ENCODE results near the gene DNAJC4. TPM values are rescaled to one million over a fixed set of nuclear protein-coding genes. Genes with fewer than 3 reads are reported as not detected.

DNAJC4 gene
- total RNA-seq, 1 experiment from 2014 or later = 26.0 TPM

DNA sequence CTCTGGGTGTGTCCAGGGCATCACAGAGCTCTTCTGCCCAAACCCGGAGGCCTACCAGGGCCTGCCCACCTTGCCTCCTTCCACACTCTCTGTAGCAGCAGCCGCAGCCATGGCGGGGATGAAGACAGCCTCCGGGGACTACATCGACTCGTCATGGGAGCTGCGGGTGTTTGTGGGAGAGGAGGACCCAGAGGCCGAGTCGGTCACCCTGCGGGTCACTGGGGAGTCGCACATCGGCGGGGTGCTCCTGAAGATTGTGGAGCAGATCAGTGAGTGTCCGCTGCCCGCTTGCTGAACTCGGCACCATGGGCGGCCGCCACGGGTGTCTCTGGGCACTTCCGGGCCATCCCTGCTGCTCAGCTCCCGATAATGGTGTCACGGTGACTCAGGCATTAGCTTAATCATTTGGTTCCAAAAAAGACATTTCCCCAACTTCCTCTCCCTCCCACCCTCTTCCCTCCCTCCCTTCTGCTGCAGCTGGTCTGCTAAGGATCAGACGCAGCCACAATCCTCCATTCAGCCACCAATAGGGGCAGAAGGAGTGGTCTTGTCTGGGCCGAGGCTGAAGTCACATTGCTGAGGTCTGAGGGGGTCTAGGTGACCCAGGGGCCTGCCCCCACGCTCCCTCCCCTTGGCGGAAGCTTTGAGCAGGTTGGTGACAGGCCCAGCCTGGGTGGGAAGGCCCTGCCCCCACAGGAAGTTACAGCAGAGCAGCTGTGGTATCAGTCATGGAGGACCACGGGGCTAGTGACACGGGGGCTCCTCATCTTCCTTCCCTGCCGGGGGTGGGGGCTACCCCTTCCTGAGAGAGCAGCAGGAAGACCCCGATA is 22.9 kb upstream of the DNAJC4 start:
- Mint-ChIP-seq H3K27me3 (ENCODE audit: low read depth) (no peaks in the 10 kb centered on the region), H3K9me3 (no peaks in the 10 kb centered on the region), H3K4me1 (peaks cover 6% of the 10 kb centered on the region), H3K4me3 (no peak overlapping the region), H3K36me3 (peaks cover 25% of the 10 kb centered on the region), H3K27ac (no peak overlapping the region)
- ChIA-PET POLR2A (interaction anchor here (1.5 kb wide), 1 partner anchor 12 kb away, joined by 4 read pairs; no protein-coding TSS in a partner anchor), CTCF (interaction anchor here (0.6 to 5.4 kb wide), 10 partner anchors 9 to 556 kb away, joined by 3 to 76 read pairs (median 5); partner anchors contain the start of genes FLRT1, NUDT22, PLCB3 and STIP1)
- TF ChIP-seq ZSCAN18 (CRISPR knock-in tag; IDR thresholded peaks at IDR 0.05) = no peak
- no peak for TF ChIP-seq RORB (CRISPR knock-in tag; IDR thresholded peaks at IDR 0.05)
- TF ChIP-seq, protein P1, sequence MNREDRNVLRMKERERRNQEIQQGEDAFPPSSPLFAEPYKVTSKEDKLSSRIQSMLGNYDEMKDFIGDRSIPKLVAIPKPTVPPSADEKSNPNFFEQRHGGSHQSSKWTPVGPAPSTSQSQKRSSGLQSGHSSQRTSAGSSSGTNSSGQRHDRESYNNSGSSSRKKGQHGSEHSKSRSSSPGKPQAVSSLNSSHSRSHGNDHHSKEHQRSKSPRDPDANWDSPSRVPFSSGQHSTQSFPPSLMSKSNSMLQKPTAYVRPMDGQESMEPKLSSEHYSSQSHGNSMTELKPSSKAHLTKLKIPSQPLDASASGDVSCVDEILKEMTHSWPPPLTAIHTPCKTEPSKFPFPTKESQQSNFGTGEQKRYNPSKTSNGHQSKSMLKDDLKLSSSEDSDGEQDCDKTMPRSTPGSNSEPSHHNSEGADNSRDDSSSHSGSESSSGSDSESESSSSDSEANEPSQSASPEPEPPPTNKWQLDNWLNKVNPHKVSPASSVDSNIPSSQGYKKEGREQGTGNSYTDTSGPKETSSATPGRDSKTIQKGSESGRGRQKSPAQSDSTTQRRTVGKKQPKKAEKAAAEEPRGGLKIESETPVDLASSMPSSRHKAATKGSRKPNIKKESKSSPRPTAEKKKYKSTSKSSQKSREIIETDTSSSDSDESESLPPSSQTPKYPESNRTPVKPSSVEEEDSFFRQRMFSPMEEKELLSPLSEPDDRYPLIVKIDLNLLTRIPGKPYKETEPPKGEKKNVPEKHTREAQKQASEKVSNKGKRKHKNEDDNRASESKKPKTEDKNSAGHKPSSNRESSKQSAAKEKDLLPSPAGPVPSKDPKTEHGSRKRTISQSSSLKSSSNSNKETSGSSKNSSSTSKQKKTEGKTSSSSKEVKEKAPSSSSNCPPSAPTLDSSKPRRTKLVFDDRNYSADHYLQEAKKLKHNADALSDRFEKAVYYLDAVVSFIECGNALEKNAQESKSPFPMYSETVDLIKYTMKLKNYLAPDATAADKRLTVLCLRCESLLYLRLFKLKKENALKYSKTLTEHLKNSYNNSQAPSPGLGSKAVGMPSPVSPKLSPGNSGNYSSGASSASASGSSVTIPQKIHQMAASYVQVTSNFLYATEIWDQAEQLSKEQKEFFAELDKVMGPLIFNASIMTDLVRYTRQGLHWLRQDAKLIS (CRISPR knock-in tag; IDR thresholded peaks at IDR 0.05; ENCODE audit: borderline replicate concordance) = no peak
- TF ChIP-seq CDX4 (CRISPR knock-in tag; IDR thresholded peaks at IDR 0.05; ENCODE audit: borderline replicate concordance) = no peak
- DNase-seq (ENCODE audit: low spot score) (no peak), ATAC-seq (no peak)

- Mint-ChIP-seq H3K4me3 (no peak overlapping the region), H3K9me3 (no peaks in the 10 kb centered on the region), H3K27ac (no peak overlapping the region), H3K27me3 (ENCODE audit: low read depth) (no peaks in the 10 kb centered on the region), H3K36me3 (peaks cover 18% of the 10 kb centered on the region), H3K4me1 (peaks cover 6% of the 10 kb centered on the region)
- ChIA-PET POLR2A (interaction anchor here (1.5 kb wide), 1 partner anchor 11 kb away, joined by 4 read pairs; no protein-coding TSS in a partner anchor), CTCF (interaction anchor here (0.6 to 5.4 kb wide), 8 partner anchors 9 to 555 kb away, joined by 3 to 76 read pairs (median 7); partner anchors contain the start of genes FLRT1 and PLCB3)
- ATAC-seq (no peak), DNase-seq (ENCODE audit: low spot score) (no peak)
- TF ChIP-seq CREM (CRISPR knock-in tag; IDR thresholded peaks at IDR 0.05) (no peak), ZNF138 (CRISPR knock-in tag; conservative IDR thresholded peaks at IDR 0.05) (no peak), HMGA2 (CRISPR knock-in tag; IDR thresholded peaks at IDR 0.05) (no peak), E2F1 (CRISPR knock-in tag; IDR thresholded peaks at IDR 0.05) (no peak), FOXK1 (CRISPR knock-in tag; IDR thresholded peaks at IDR 0.05) (no peak), RELA (CRISPR knock-in tag; IDR thresholded peaks at IDR 0.05; ENCODE audit: borderline replicate concordance) (no peak), RORB (CRISPR knock-in tag; IDR thresholded peaks at IDR 0.05) (no peak)
- TF ChIP-seq, protein P2, sequence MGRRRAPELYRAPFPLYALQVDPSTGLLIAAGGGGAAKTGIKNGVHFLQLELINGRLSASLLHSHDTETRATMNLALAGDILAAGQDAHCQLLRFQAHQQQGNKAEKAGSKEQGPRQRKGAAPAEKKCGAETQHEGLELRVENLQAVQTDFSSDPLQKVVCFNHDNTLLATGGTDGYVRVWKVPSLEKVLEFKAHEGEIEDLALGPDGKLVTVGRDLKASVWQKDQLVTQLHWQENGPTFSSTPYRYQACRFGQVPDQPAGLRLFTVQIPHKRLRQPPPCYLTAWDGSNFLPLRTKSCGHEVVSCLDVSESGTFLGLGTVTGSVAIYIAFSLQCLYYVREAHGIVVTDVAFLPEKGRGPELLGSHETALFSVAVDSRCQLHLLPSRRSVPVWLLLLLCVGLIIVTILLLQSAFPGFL (CRISPR knock-in tag; IDR thresholded peaks at IDR 0.05; ENCODE audit: borderline replicate concordance) = no peak
- TF ChIP-seq, protein P3, sequence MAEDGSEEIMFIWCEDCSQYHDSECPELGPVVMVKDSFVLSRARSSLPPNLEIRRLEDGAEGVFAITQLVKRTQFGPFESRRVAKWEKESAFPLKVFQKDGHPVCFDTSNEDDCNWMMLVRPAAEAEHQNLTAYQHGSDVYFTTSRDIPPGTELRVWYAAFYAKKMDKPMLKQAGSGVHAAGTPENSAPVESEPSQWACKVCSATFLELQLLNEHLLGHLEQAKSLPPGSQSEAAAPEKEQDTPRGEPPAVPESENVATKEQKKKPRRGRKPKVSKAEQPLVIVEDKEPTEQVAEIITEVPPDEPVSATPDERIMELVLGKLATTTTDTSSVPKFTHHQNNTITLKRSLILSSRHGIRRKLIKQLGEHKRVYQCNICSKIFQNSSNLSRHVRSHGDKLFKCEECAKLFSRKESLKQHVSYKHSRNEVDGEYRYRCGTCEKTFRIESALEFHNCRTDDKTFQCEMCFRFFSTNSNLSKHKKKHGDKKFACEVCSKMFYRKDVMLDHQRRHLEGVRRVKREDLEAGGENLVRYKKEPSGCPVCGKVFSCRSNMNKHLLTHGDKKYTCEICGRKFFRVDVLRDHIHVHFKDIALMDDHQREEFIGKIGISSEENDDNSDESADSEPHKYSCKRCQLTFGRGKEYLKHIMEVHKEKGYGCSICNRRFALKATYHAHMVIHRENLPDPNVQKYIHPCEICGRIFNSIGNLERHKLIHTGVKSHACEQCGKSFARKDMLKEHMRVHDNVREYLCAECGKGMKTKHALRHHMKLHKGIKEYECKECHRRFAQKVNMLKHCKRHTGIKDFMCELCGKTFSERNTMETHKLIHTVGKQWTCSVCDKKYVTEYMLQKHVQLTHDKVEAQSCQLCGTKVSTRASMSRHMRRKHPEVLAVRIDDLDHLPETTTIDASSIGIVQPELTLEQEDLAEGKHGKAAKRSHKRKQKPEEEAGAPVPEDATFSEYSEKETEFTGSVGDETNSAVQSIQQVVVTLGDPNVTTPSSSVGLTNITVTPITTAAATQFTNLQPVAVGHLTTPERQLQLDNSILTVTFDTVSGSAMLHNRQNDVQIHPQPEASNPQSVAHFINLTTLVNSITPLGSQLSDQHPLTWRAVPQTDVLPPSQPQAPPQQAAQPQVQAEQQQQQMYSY (CRISPR knock-in tag; IDR thresholded peaks at IDR 0.05) = no peak
These were observed 22.1 kb upstream of the DNAJC4 start for GRCh38 chr11:64208086-64208795.

All from WTC11 (cell line).